Amygdala (tissue), 56 donors: ENCODE measurements around the gene ADGRE3.
"Not testable (repeated sequence)": the region's sequence is repeated elsewhere in the genome, so short reads cannot be mapped to it uniquely, and the experiment has no call there.

Experiments used
- DNase-seq, 56 donors: peaks; one replicate each; lab custom pipeline; 2025; lab: John Stamatoyannopoulos, UW

Gene ADGRE3

DNA sequence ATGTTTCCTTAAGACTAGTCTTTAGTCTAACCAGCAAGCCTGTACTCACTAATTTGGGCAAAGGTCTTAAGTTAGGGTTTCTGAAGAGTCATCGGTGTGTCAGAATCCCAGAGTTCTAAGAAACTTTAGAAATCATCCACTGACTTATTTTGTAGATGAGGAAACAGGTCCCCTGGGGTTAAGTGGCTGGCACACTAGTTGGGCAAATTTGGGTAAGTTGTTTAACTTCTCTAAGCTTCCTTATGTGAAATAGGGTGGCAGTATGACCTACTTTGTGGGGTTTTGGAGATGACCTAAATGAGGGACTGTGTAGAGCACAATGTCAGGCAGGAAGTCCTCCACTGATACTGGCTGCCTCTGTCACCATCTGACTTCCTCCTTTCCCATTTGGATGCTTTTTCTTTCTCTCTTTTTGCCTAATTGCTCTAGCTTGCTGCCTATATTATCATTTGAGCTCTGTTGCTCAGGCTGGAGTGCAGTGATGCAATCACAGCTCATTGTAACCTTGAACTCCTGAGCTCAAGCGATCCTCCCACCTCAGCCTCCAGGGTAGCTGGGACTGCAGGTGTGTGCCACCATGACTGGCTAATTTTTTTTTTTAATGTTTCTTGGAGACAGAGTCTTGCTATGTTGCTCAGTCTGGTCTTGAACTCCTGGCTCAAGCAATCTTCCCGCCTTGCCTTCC is 2.3 kb downstream of the ADGRE3 start:
- no peak for DNase-seq

DNA sequence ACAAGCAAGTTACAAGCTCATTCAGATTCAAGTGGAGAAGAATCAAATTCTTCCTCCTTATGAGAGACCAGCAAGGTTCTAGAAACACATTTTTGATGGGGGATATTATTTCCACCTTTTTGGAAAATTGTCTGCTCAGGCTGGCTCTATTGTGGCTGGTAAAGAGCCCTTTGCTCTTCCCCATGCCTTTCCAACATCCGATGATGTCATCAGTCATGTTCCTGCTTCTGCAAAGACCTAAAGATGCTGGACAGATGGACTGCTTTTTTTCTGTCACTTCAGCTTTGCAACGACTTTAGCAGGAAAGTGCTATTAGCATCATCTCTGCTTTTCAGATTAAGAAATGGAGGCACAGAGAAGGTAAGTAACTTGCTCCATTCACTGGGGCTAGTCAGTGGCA is 4.2 kb downstream of the ADGRE3 start:
- no peak for DNase-seq

- no peak for DNase-seq
Observed at GRCh38 chr19:14669940-14670339, 4.7 kb downstream of the ADGRE3 start.

DNA sequence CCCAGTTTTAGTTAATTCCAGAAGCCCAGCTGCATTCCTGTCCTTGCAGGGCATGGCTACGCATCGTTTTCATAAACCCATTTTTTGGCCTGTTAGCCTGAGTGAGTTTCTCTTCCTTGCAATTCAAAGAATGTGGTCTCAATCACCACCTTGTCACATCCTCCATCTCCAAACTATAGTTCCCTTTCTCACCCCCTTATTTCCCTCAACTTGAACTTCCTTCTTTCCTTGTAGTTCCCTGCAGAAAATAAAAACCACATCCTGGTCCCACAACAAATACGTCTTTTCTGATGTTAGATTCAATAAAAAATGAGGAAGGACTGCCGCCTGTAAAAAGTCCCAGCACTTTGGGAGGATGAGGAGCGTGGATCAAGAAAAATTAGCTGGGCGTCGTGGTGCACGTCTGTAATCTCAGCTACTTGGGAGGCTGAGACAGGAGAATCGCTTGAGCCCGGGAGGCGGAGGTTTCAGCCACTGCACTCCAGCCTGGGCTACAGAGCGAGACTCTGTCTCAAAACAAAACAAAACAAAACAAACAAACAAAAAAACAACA is 13.2 kb downstream of the ADGRE3 start:
- no peak for DNase-seq

DNA sequence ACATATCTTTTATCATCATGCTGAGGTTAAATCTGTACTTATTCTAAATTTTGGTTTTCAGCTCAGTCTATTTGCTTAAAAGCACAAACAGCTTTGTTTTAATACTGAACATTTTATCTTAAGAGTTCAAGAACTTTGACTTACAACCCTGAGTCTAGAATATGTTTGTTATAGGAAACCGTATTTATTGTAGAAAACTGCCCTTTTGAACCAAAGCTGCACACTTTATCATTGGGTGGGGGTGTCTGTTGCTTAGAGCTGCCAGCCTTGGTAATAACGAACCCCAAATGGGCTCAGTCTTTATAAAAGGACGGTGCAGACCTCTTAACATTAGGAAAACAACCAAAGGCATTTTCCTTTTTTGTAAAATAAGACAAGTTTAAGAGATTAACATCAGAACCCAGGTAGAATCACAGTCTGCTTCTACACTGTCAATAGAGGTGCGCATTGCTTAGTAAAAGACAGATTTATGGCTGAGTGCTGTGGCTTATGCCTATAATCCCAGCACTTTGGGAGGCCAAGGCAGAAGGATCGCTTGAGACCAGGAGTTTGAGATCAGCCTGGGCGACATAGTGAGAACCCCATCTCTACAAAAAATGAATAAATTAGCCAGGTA is 14.7 kb downstream of the ADGRE3 start:
- no peak for DNase-seq

DNA sequence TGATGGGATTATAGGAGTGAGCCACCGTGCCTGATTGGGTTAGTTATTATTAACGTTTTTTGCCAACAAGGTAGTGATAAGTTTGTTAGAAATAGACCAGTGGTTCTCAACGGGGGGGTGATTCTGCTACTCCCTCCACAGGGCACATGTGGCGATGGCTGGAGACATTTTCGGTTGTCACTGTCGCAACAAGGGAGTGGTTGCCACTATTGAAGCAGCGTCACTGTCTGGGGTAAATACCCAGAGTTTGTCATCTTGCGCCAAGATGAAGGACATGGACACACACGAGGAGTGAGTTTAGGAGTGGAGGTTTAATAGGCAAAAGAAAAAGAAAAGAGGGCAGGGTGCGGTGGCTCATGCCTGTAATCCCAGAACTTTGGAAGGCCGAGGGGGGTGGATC is 18.9 kb downstream of the ADGRE3 start:
- DNase-seq, result no peak

GRCh38 chr19:14654786-14655560 is 19.7 kb downstream of the ADGRE3 start:
- DNase-seq, result no peak

DNA sequence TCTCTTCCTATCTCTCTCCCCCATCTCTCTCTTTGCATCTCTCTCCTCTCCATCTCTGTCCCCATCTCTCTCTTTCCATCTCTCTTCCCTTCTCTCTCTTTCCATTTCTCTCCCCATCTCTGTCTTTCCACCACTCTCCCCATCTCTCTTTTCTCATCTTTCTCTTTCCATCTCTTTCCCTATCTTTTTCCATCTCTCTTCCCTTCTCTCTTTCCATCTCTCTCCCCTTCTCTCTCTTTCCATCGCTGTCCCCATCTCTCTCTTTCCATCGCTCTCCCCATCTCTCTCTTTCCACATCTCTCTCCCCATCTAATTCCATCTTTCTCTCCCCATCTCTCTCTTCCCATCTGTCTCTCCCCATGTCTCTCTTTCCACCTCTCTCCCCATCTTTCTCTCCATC is 24.5 kb downstream of the ADGRE3 start:
- DNase-seq, result no peak

- no peak for DNase-seq
Observed at GRCh38 chr19:14649020-14649419, 25.6 kb downstream of the ADGRE3 start.

DNA sequence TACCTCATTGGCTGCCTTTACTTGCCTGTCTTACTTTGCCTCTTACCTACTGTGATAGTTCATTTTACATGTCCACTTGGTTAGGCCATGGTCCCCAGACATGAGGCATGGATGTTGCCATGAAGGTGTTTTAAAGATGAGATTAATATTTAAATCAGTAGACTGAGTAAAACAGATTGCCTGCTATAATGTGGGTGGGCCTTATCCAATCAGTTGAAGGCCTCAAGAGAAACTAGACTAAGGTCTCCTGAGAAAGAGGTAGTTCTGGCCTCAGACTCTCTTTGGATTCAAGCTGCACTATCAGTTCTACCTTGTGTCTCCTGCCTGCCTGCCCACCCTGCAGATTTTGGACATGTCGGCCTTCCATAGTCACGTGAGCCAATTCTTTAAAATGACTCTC is 26.1 kb downstream of the ADGRE3 start:
- no peak for DNase-seq

GRCh38 chr19:14639536-14640277 is 34.9 kb downstream of the ADGRE3 start:
- no peak for DNase-seq

GRCh38 chr19:14632286-14632685 is 42.4 kb downstream of the ADGRE3 start:
- no peak for DNase-seq

GRCh38 chr19:14629557-14629956 is 45.1 kb downstream of the ADGRE3 start:
- no peak for DNase-seq

DNA sequence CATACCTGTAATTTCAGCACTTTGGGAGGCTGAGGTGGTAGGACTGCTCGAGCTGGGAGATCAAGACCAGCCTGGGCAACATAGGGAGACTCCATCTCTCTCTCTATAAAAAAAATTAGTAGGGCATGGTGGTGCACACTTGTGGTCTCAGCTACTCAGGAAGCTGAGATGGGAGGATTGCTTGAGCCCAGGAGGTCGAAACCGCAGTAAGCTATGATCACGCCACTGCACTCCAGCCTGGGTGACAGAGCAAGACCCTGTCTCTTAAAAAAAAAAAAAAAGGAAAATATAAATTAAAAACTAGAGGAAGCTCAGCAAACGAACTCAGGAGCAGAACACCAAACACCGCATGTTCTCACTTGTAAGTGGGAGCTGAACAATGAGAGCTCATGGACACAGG is 50.2 kb downstream of the ADGRE3 start:
- not testable (repeated sequence) for DNase-seq

DNA sequence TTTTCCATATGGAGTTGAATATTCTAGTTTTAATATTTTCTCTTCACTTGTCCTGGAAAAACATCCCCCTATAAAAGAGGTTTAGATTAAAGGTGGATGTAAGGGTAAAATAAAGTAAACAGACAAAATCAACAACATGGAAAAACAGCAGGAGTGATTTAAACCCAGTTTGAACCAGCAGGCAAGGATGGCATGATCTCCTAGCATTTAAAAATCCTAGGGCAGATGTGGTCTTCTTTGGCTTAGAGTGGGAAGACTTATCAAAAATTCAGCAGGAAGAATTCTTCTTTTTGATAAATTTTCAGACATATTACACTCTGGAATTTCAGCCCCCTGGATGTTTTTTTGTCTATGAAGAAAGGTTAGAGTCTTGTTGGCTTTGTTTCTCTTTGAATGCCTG is 55.2 kb downstream of the ADGRE3 start:
- no peak for DNase-seq

- no peak for DNase-seq
Observed at GRCh38 chr19:14616407-14616806, 58.2 kb downstream of the ADGRE3 start.

DNA sequence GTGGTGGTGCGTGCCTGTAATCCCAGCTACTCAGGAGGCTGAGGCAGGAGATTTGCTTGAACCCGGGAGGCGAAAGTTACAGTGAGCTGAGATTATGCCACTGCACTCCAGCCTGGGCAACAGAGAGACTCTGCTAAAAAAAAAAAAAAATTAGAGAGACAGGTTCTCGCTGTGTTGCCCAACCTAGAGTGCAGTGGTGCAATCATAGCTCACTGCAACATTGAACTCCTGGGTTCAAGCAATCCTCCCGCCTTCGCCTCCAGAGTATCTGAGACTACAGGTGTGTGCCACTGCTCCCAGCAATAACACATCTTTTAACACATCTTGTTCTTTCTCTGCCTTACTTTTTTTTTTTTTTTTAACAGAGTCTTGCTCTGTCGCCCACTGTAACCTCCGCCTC is 59.0 kb downstream of the ADGRE3 start:
- no peak for DNase-seq

DNA sequence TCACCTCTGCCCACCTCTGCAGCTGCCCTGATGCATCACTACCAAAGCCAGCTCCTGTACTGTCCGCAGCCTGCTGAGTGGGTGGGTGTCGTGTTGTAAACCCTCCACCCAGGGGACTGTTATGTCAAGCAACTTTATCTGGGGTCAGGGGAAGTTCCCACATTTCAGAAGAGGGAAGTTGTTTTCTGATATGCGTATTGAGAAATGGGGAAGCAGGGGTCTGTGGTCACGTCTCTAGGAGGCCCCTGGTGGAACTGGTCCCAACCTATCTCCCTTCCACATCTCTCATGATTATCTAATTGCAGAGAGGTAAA is 60.6 kb downstream of the ADGRE3 start:
- DNase-seq, result peak in 3 of 56 donors; percentile 0 to 2 (median 1)

GRCh38 chr19:14613399-14614098 is 61.1 kb downstream of the ADGRE3 start:
- DNase-seq, result not testable (repeated sequence)

GRCh38 chr19:14612657-14613056 is 62.0 kb downstream of the ADGRE3 start:
- no peak for DNase-seq
